Eye (tissue), 1 donor: Measurements from ENCODE around the gene ZFAND2B.
A peak's percentile ranks its signal among the peaks of the same experiment; 100 is the strongest.
"Not testable (repeated sequence)": the region's sequence is repeated elsewhere in the genome, so short reads cannot be mapped to it uniquely, and the experiment has no call there.

Experiments used
- DNase-seq: peaks from one replicate; pipeline ENCODE4 v3.0.0-alpha.2; 2015

Gene ZFAND2B

GRCh38 chr2:219252900-219253752 lies 46.5 kb downstream of the ZFAND2B start, which contains the start of gene TUBA4B:
TSS of gene TUBA4B (plus strand) at chr2:219253243. CDS start at chr2:219253408, 165 bp downstream.
- DNase-seq = peak; percentile 45

- DNase-seq = peak; percentile 70
Observed at GRCh38 chr2:219253753-219254589, 47.4 kb downstream of the ZFAND2B start, which contains the start of gene TUBA4A. TSS of gene TUBA4A (minus strand) at chr2:219253918. CDS start at chr2:219253858, 60 bp downstream.

- no peak for DNase-seq
Observed at GRCh38 chr2:219254590-219255201, 48.1 kb downstream of the ZFAND2B start.

GRCh38 chr2:219258942-219259341 lies 52.4 kb downstream of the ZFAND2B start:
- not testable (repeated sequence) for DNase-seq
